GM12878 (cell line): ENCODE results near the gene PC. TPM values are rescaled to one million over a fixed set of nuclear protein-coding genes. Genes with fewer than 3 reads are reported as not detected.

ENCODE experiments used
- DPF2 ChIP-seq: fragments of 450-650 bp; IDR thresholded peaks from 2 replicates; pipeline ENCODE4 v1.6.1; 2017; ENCODE audit warnings: mild to moderate bottlenecking
- KAT2A ChIP-seq: conservative IDR thresholded peaks from 2 replicates; pipeline ENCODE4 v1.6.1; 2011; ENCODE audit warnings: low read depth, low read length; ENCODE audit not compliant: control insufficient read depth
- RAD51 ChIP-seq: fragments of 450-650 bp; IDR thresholded peaks from 2 replicates; pipeline ENCODE4 v1.6.1; 2016; ENCODE audit warnings: moderate library complexity, mild to moderate bottlenecking, inconsistent platforms
- polyA plus RNA-seq, 11 experiments: library from polyadenylated mRNA; depleted of rRNA in 4 of 11; unstranded in 6 of 11; stranded (reverse) in 5 of 11; fragments of >200 nt; fragmentation: Nextera tagmentation in 4 of 11; fragmentation: Illumina TruSeq in 1 of 11; extraction: Ambion mirVana in 4 of 11; extraction: Trizol in 1 of 11; gene quantifications; 1 replicate in 1 of 11; 2 replicates in 10 of 11; pipeline versions ENCODE4 v1.2.1 to v1.2.3, GENCODE V29; 2011 to 2016; ENCODE audit warnings: inconsistent platforms in 2 of 11, missing spikeins in 2 of 11, low read depth in 1 of 11
- total RNA-seq, 4 experiments: library from RNA; depleted of rRNA in 3 of 4; stranded (reverse); fragments of >200 nt in 3 of 4; fragmentation: Illumina TruSeq in 1 of 4; extraction: Trizol in 1 of 4; gene quantifications; 2 replicates each; pipeline versions ENCODE4 v1.2.1 to v1.2.3, GENCODE V29; 2013 to 2021
- TF ChIP-seq, protein P1 (sequence below): fragments of 450-650 bp; IDR thresholded peaks from 2 replicates; pipeline ENCODE4 v1.6.1; 2017; ENCODE audit warnings: mild to moderate bottlenecking, moderate library complexity
- TF ChIP-seq, protein P2 (sequence below): fragments of 450-650 bp; formaldehyde crosslinking; IDR thresholded peaks from 2 replicates; pipeline ENCODE4 v1.4.0; 2020; ENCODE audit warnings: mild to moderate bottlenecking, moderate library complexity

The PC gene
- total and polyA plus RNA-seq, 10 of the 15 experiments (the other 5 are each of a cell fraction or from before 2014, with no cell fraction given) = 0.22 to 10.3 (median 4.5) TPM

DNA sequence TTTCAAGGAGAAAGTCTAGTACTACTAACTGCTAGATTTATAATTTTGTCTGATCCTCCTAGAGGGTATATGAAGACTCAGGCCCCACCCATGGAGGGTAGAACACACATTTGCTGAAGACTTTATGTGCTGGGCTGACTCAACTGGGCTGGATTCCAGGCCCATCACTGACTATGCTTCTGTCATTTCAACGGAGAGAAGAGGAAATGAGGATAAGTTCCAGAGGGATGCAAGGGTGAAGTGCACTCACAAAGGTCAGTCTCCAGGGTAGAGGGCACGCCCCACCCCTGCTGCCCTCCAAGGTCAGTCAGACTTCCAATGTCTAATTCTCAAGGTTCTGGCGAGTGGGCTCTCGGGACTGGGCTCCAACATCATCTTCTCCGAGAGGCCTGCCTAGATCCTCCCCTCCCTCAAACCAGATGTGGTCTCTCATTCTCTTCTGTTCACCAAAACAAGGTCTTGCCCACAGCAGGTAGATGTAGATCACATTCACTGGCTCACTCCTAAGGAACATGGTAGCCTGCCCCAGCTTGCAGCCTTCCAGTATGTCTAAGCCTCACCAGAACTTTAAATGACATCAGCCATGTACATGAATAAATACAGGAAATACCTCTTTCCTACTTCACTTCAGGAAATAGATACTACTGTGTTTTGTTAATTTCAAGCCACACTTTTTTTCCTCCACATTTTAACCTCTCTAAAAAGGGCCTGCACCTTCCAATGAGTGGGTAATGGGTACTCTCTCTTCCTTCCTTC is 9.7 kb upstream of the PC start (continued):
- TF ChIP-seq, protein P1, sequence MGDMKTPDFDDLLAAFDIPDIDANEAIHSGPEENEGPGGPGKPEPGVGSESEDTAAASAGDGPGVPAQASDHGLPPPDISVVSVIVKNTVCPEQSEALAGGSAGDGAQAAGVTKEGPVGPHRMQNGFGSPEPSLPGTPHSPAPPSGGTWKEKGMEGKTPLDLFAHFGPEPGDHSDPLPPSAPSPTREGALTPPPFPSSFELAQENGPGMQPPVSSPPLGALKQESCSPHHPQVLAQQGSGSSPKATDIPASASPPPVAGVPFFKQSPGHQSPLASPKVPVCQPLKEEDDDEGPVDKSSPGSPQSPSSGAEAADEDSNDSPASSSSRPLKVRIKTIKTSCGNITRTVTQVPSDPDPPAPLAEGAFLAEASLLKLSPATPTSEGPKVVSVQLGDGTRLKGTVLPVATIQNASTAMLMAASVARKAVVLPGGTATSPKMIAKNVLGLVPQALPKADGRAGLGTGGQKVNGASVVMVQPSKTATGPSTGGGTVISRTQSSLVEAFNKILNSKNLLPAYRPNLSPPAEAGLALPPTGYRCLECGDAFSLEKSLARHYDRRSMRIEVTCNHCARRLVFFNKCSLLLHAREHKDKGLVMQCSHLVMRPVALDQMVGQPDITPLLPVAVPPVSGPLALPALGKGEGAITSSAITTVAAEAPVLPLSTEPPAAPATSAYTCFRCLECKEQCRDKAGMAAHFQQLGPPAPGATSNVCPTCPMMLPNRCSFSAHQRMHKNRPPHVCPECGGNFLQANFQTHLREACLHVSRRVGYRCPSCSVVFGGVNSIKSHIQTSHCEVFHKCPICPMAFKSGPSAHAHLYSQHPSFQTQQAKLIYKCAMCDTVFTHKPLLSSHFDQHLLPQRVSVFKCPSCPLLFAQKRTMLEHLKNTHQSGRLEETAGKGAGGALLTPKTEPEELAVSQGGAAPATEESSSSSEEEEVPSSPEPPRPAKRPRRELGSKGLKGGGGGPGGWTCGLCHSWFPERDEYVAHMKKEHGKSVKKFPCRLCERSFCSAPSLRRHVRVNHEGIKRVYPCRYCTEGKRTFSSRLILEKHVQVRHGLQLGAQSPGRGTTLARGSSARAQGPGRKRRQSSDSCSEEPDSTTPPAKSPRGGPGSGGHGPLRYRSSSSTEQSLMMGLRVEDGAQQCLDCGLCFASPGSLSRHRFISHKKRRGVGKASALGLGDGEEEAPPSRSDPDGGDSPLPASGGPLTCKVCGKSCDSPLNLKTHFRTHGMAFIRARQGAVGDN = no peak
- TF ChIP-seq RAD51 = no peak
- no peak for TF ChIP-seq KAT2A
- no peak for TF ChIP-seq DPF2
- TF ChIP-seq, protein P2, sequence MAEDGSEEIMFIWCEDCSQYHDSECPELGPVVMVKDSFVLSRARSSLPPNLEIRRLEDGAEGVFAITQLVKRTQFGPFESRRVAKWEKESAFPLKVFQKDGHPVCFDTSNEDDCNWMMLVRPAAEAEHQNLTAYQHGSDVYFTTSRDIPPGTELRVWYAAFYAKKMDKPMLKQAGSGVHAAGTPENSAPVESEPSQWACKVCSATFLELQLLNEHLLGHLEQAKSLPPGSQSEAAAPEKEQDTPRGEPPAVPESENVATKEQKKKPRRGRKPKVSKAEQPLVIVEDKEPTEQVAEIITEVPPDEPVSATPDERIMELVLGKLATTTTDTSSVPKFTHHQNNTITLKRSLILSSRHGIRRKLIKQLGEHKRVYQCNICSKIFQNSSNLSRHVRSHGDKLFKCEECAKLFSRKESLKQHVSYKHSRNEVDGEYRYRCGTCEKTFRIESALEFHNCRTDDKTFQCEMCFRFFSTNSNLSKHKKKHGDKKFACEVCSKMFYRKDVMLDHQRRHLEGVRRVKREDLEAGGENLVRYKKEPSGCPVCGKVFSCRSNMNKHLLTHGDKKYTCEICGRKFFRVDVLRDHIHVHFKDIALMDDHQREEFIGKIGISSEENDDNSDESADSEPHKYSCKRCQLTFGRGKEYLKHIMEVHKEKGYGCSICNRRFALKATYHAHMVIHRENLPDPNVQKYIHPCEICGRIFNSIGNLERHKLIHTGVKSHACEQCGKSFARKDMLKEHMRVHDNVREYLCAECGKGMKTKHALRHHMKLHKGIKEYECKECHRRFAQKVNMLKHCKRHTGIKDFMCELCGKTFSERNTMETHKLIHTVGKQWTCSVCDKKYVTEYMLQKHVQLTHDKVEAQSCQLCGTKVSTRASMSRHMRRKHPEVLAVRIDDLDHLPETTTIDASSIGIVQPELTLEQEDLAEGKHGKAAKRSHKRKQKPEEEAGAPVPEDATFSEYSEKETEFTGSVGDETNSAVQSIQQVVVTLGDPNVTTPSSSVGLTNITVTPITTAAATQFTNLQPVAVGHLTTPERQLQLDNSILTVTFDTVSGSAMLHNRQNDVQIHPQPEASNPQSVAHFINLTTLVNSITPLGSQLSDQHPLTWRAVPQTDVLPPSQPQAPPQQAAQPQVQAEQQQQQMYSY = no peak
